Measurements from ENCODE around the gene HGF.

HGF gene

GRCh38 chr7:81691199-81691821, 78.5 kb downstream of the HGF start:
- no peak for TF ChIP-seq CTCF (IDR thresholded peaks at IDR 0.05; ENCODE audit: low read depth, low read length)
- Histone ChIP-seq H3K9me3 (ENCODE audit: severe bottlenecking) (no peaks in the 10 kb centered on the region), H3K27ac (no peak overlapping the region), H3K36me3 (no peaks in the 10 kb centered on the region), H3K27me3 (ENCODE audit: insufficient read depth, low read depth, severe bottlenecking) (no peaks in the 10 kb centered on the region), H3K4me3 (ENCODE audit: low read depth, low read length) (no peak overlapping the region)
- no peak for DNase-seq

GRCh38 chr7:81690688-81691087, 79.2 kb downstream of the HGF start:
- TF ChIP-seq CTCF (IDR thresholded peaks at IDR 0.05; ENCODE audit: low read depth, low read length): no peak
- H3K4me3 ChIP-seq (ENCODE audit: low read depth, low read length): no peak overlapping the region
- no peaks in the 10 kb centered on the region for H3K36me3 ChIP-seq
- no peak overlapping the region for H3K27ac ChIP-seq
- DNase-seq: no peak
- H3K9me3 ChIP-seq (ENCODE audit: severe bottlenecking): no peaks in the 10 kb centered on the region
- no peaks in the 10 kb centered on the region for H3K27me3 ChIP-seq (ENCODE audit: insufficient read depth, low read depth, severe bottlenecking)

GRCh38 chr7:81690251-81690650, 79.6 kb downstream of the HGF start:
- no peak for TF ChIP-seq CTCF (IDR thresholded peaks at IDR 0.05; ENCODE audit: low read depth, low read length)
- Histone ChIP-seq H3K27me3 (ENCODE audit: insufficient read depth, low read depth, severe bottlenecking) (no peaks in the 10 kb centered on the region), H3K4me3 (ENCODE audit: low read depth, low read length) (no peak overlapping the region), H3K9me3 (ENCODE audit: severe bottlenecking) (no peaks in the 10 kb centered on the region), H3K27ac (no peak overlapping the region), H3K36me3 (no peaks in the 10 kb centered on the region)
- DNase-seq: no peak

DNA sequence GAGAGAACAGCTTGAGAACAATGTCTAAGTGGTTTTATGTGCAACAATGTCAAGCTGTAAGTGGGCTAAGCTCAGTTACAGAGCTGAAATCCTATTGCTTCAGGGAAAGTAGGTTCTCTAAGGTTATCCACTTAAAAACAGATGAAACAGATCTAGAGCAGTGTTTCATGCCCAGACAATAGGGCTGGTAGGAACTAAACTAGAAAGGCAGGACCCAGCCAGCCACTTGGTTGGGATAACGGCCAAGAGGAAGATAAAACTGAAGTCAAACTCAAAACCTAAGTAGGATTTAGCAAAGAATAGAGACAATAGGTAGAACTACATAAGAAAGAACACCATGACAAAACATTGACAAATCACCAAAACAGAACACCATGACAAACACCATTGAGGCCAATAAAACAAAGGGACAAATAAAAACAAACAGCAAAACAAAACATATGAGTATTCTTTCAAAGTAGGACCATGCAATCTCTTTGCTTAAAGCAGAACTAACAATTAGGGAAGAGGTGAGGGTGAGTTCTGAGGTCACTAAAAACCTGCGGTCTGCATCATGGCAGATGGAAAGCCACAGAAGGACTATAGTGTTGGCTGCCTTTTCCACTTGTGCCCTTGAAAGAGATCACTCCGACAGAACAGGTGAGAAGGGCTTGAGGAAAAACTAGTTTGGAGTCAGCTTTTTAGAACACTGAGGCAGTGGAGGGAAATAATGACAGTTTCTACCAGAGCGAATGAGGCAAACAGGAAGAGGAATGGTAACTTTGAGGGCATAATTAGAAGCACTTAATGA, 81.0 kb downstream of the HGF start:
- no peaks in the 10 kb centered on the region for H3K9me3 ChIP-seq (ENCODE audit: severe bottlenecking)
- no peak overlapping the region for H3K27ac ChIP-seq
- TF ChIP-seq CTCF (IDR thresholded peaks at IDR 0.05; ENCODE audit: low read depth, low read length): no peak
- no peaks in the 10 kb centered on the region for H3K36me3 ChIP-seq
- DNase-seq: no peak
- H3K4me3 ChIP-seq (ENCODE audit: low read depth, low read length): no peak overlapping the region
- H3K27me3 ChIP-seq (ENCODE audit: insufficient read depth, low read depth, severe bottlenecking): no peaks in the 10 kb centered on the region

GRCh38 chr7:81687062-81687461, 82.8 kb downstream of the HGF start:
- H3K4me3 ChIP-seq (ENCODE audit: low read depth, low read length): no peak overlapping the region
- no peak for TF ChIP-seq CTCF (IDR thresholded peaks at IDR 0.05; ENCODE audit: low read depth, low read length)
- no peak overlapping the region for H3K27ac ChIP-seq
- H3K27me3 ChIP-seq (ENCODE audit: insufficient read depth, low read depth, severe bottlenecking): no peaks in the 10 kb centered on the region
- DNase-seq: no peak
- no peaks in the 10 kb centered on the region for H3K9me3 ChIP-seq (ENCODE audit: severe bottlenecking)
- H3K36me3 ChIP-seq: no peaks in the 10 kb centered on the region

Data from WERI-Rb-1 (cell line).